ENCODE measurements around the gene DCTN3.

The DCTN3 gene

GRCh38 chr9:34588671-34589635, 31.3 kb downstream of the DCTN3 start:
- peak; percentile 61 for DNase-seq

DNA sequence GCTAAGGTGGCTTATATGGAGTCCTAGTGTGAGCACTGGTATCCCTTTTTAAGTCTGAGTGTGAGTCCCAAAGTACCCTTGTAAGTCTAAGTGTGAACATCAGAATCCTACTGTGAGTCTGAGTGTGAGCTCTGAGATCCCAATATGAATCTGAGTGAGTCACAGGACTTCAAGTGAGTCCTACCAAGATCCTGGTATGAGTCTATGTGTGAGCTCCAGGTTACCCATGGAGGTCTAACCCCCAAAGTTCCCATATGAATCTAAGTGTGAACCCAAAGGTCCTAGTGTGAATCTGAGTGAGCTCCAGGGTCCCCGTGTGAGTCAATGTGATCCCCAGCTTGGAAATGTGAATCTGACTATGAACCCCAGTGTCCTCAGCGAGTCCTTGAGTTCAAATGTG, 33.0 kb downstream of the DCTN3 start:
- DNase-seq, result no peak

DNA sequence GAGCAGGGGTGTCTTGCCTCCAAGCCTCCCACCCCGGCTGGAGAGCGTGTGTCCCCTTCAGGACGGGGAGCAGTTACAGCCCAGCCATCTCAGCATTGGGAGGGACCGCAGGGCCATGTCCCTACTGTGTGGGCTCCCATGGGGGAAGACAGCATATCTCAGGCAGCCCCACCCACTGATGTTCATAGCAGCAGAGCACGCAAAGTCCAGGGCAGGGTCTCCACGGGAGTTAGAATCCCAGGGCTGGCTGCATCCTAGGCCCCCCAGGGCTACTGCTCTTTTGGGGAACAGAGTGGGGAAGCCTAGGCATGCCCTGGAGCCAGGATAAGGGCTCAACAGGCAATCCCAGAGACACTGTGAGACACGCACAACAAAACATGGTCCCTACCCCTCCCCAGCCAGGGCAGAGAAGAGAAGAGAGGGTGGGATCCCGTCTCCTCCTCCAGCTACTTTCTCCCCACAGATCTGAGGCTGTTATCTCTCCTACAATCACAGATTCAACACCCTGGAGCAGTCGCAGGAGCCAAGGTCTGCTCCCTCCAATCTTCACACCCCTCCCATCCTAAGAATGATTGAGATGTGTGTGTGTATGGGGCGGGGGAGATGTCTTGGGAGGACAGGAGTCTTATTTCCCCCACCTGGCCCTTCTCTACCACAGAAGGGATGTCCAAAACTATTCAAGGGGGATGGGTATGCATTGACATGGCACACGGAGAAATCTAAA, 34.2 kb downstream of the DCTN3 start:
- DNase-seq, result no peak

- no peak for DNase-seq
These were observed 35.3 kb downstream of the DCTN3 start for GRCh38 chr9:34584970-34585369.

DNA sequence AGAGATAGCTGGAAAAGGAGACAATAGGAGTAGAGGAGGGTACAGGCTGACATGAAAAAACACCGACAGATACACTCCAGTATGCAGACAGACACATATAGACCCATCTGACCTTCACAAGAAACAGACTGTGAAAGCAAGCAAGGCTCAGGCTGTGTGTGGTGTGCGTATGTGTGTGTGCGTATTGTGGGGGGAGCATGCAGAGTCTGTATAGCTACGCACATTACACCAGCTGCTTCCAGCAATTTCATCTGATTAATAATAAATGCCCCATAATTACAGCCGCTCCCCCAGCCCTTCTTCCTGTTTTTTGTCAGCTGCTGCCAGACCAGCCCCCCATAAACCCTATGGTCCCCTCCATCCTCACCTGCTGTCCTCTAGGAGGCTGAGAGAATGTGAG, 37.5 kb downstream of the DCTN3 start:
- DNase-seq, result no peak

DNA sequence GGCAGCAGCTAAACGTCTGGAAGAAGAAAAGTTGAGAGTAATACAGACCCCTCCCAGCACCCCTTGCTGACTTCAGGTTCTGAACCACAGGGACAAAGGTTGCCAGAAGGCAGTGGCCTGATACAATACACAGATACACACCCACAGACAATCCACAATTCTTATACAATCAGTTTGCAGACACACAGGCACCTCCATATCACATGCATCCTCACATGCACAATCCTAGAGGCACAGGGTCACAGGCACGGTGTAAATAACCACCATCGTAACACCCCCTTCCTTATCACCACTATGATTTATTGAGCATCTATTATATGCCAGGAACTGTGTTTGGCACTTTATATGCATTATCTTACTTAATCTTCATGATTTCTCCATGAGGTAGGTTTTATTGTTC, 39.0 kb downstream of the DCTN3 start:
- DNase-seq, result no peak

- DNase-seq, result peak; percentile 34
These were observed 39.9 kb downstream of the DCTN3 start for GRCh38 chr9:34580358-34580757.

DNA sequence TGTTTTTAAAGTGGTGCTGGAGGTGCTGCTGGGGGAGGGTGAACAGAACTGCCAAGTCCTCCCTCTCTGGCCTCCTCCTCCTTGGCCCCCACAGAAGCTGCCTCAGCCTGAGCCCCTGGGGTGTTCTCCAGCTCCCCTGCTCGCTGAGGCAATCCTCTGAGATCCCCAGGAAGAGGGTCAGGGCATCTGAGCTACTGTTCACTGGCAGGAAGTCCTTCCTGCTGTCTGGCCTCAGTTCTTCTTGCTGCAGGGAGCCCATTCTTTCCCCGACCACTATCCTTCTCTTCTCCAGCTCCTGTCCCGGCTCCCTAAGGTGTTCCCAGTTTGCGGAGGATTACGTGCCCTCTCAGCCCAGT, 40.5 kb downstream of the DCTN3 start:
- DNase-seq, result no peak

DNA sequence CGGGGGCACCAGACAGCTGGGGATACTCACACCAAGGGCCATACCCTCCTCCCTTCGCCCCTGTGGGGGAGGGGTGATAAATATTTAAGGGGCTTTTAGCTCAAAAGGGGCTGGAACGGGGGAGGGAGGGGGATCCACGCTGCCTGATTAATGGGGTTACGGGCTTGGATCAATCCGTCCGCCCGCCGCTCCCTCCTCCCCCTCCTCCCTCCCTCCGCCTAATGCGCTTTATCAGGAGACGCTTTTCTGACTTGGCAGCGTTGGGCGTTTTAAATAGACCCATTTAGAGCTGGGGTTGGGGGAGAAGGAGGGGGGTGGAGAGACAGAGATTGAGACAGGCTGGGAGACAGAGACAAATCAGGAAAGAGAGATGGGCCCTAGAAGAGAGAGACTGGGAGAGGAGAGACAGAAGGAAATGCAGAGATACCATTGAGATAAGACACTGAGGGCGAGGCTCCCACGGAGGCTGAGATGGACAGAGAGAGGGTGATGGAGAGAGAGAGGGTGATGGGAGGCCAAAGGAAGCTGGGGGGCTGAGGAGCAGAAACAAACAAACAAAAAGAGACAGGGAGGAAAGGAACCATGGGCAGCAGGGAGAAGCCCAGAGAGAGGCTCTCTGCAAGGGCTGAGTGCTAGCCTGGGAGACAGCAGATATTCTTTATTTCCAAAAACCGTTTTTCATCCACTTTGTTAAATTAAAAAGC, 41.0 kb downstream of the DCTN3 start:
- peak; percentile 93 for DNase-seq

DNA sequence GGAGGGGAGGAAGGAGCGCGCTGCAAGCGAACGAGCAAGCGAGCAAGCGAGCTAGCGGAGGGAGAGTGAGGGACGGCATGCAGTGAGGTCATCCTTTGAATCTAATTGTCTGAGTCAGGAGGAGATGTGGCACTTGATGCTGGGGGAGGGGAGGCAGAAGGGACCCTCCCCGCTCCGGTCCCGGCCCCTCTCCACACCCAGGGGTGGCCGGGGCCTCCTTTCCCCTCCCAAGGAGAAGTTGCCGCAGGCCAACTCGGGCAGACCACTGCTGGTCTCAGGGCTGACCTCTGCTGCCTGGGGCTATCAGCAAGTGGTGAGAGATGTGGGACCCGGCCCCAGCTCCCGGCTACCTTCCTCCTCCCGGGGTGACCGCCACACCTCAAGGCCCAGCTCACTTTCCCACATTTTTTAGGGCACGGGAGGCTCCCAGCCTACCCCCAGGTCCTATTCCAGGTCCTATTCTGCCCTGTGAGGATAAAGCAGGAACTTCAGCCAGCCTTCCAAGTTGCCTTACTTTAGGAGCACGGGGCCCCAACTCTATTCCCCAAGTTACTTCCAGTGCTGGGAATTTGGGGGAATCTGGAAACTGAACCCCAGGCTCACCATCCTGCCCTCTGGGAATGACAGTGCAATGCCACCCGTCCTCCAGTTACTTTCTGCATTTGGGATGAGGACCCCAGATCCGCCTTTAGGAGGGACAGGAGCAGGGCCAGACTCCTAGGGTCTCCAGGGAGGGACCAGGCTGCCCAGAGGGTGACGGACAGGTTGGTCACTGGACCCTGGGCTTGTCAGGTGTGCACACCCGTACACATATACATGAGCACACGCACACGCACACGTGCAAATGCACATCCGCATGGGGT, 41.8 kb downstream of the DCTN3 start:
- peak; percentile 75 for DNase-seq

DNA sequence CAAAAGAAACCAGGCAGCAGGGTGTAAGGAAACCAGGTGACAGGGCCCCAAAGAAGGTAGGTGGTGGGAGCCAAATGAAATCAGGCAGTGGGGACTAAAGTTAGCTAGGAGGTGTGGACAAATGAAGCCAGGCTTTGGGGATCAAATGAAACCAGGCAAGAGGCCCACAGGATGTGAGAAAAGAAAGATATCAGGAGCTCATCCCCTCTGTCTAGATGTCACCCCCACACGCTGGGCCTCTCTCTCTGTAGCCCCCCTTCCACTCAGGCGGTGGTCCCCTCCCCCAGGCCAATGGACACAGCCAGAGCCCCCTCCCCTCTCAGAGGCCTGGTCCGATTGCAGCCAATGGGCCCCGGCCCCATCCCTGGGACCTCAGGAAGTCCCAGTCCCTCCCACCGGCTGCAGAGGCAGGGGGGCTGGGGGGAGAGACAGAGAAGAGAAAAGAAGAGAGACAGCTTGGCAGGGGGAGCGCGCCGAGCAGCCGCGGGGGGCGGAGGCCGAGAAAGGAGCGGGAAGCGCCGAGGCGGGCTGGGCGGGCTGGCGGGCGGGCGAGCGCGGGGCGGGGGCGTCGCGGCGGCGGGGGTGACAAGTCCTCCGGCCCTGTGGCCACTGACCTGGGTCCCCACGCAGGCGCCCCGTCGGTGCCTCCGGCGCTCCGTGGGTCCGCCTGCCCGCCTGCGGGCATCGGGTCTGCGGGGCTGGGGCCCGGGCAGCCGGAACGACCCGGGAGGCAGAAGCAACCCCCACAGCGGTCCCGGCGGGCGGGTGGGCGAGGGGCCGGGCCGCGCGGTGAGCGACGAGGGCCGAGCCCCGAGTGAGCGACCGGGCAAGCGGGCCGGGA, 42.7 kb downstream of the DCTN3 start:
- peak; percentile 88 for DNase-seq

- DNase-seq, result peak; percentile 33
These were observed 43.5 kb downstream of the DCTN3 start for GRCh38 chr9:34576597-34577399.

DNA sequence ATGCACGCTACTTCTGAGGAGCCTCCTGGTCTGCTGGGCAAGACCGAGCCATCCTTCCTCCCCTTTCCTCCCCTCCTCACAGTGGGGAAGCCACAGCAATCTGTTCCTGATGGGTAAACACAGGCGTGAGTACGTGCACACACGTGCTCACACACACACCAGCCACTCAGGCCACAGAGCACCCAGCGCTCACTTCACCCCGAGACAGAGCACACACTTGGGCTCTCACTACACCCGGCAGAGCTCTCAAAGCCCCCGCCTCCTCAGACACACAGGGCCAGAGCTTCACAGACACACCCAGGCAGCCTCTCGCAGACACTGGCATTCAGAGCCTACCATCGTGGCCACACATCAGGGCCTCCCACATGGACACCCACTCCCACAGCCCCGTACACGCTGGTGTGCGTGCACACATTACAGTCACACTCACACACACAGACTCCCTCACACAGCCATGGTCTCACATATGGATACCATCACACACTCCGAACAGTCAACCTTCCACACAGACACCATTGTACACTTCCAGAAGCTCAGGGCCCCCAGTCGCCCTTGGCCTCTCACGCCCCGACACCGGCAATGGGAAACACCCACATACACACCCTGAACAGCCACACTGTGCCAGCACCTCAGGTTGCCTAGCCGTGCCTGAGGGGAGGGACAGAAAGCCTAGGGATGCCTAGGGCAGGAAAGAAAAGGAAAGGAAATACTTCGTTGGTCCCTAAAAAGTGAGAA, 44.3 kb downstream of the DCTN3 start:
- DNase-seq, result no peak

- no peak for DNase-seq
These were observed 45.1 kb downstream of the DCTN3 start for GRCh38 chr9:34575241-34575640.

- DNase-seq, result no peak
These were observed 45.7 kb downstream of the DCTN3 start for GRCh38 chr9:34574571-34574970.

GRCh38 chr9:34573599-34574325, 46.5 kb downstream of the DCTN3 start:
- DNase-seq, result no peak

DNA sequence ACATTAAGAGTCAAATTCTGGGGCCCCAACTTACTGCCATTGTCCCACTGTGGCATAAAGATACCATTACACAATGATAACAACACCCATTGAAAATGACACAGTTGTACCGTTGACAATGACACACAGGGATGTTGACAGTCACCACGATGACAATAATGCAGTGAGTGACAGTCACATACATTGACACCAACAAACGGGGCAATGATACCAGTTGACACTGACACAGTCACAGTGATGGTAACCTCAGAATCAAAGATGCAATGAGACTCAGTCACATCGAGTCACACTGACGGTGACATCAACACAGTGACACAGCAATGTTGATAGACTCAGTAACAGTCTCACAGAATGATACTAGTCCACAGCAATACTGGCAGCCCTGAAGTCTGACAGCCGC, 47.7 kb downstream of the DCTN3 start:
- no peak for DNase-seq

GRCh38 chr9:34572092-34572491, 48.2 kb downstream of the DCTN3 start:
- no peak for DNase-seq

DNA sequence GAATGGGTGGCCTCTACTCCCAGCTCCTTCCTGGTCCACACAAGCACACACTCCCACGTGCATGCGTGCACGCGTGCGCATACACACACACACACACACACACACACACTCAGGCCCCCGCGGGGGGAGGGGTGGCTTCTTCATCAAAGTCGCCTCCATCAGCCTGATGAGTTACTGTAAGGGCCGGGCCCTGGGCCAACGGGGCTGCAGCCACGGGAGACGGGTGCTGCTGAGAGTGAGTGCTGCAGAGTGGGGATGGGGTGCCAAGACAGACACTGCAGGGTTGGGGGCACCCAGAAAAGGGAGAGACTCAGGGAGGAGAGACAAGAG, 48.8 kb downstream of the DCTN3 start:
- DNase-seq, result peak; percentile 36
